ENCODE measurements around the gene FAM167B. TPM values are rescaled to one million over a fixed set of nuclear protein-coding genes. Genes with fewer than 3 reads are reported as not detected.
"Not testable (repeated sequence)": the region's sequence is repeated elsewhere in the genome, so short reads cannot be mapped to it uniquely, and the experiment has no call there.

The FAM167B gene
- total RNA-seq, 4 donors from 2014 or later: 0.83 to 6.7 (median 4.7) TPM

DNA sequence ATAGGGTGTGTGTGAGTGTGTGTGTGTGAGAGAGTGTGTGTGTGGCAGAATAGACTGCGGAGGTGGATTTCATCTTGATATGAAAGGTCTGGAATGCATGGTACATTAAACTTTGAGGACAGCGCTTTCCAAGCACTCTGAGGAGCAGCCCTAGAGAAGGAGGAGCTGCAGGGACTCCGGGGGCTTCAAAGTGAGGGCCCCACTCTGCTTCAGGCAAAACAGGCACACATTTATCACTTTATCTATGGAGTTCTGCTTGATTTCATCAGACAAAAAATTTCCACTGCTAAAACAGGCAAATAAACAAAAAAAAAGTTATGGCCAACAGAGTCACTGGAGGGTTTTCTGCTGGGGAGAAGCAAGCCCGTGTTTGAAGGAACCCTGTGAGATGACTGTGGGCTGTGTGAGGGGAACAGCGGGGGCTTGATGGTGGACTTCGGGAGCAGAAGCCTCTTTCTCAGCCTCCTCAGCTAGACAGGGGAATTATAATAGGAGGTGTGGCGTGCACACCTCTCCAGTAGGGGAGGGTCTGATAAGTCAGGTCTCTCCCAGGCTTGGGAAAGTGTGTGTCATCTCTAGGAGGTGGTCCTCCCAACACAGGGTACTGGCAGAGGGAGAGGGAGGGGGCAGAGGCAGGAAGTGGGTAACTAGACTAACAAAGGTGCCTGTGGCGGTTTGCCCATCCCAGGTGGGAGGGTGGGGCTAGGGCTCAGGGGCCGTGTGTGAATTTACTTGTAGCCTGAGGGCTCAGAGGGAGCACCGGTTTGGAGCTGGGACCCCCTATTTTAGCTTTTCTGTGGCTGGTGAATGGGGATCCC, 26.6 kb downstream of the FAM167B start:
- Histone ChIP-seq H3K27me3 (peaks cover 0 to 53% (median 12%) of the 10 kb centered on the region in 4 donors), H3K4me3 (no peak overlapping the region), H3K36me3 (no peaks in the 10 kb centered on the region), H3K4me1 (peaks cover 0 to 6% (median 3%) of the 10 kb centered on the region in 4 donors), H3K27ac (replicated peaks in 1 of 4) (no peak overlapping the region), H3K9me3 (no peaks in the 10 kb centered on the region)
- intact Hi-C loops (cut with DNase I): no loop called here
- WGBS: 41% methylated on average over 10 of the region's 10 CpGs
- no peak for DNase-seq (ENCODE audit: extremely low spot score)
- TF ChIP-seq POLR2AphosphoS5 (IDR thresholded peaks at IDR 0.05) (no peak), POLR2A (IDR thresholded peaks at IDR 0.05; ENCODE audit: low read depth) (no peak), EP300 (IDR thresholded peaks at IDR 0.05) (no peak)
- TF ChIP-seq, protein P1, sequence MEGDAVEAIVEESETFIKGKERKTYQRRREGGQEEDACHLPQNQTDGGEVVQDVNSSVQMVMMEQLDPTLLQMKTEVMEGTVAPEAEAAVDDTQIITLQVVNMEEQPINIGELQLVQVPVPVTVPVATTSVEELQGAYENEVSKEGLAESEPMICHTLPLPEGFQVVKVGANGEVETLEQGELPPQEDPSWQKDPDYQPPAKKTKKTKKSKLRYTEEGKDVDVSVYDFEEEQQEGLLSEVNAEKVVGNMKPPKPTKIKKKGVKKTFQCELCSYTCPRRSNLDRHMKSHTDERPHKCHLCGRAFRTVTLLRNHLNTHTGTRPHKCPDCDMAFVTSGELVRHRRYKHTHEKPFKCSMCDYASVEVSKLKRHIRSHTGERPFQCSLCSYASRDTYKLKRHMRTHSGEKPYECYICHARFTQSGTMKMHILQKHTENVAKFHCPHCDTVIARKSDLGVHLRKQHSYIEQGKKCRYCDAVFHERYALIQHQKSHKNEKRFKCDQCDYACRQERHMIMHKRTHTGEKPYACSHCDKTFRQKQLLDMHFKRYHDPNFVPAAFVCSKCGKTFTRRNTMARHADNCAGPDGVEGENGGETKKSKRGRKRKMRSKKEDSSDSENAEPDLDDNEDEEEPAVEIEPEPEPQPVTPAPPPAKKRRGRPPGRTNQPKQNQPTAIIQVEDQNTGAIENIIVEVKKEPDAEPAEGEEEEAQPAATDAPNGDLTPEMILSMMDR (IDR thresholded peaks at IDR 0.05): no peak

DNA sequence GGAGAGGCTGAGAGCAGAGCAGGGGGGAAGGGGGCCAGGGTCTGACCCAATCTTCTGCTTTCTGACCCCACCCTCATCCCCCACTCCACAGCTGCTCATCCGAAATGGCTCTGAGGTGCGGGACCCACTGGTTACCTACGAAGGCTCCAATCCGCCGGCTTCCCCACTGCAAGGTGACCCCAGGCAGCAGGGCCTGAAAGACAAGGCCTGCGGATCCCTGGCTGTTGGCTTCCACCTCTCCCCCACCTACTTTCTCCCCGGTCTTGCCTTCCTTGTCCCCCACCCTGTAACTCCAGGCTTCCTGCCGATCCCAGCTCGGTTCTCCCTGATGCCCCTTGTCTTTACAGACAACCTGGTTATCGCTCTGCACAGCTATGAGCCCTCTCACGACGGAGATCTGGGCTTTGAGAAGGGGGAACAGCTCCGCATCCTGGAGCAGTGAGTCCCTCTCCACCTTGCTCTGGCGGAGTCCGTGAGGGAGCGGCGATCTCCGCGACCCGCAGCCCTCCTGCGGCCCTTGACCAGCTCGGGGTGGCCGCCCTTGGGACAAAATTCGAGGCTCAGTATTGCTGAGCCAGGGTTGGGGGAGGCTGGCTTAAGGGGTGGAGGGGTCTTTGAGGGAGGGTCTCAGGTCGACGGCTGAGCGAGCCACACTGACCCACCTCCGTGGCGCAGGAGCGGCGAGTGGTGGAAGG, 27.8 kb downstream of the FAM167B start:
- H3K4me3 ChIP-seq: no peak overlapping the region
- no peak for DNase-seq (ENCODE audit: extremely low spot score)
- H3K9me3 ChIP-seq: no peaks in the 10 kb centered on the region
- H3K4me1 ChIP-seq: peaks cover 0 to 6% (median 3%) of the 10 kb centered on the region in 4 donors
- 87% methylated on average over 21 of the region's 31 CpGs for WGBS
- intact Hi-C loops (cut with DNase I): no loop called here
- H3K36me3 ChIP-seq: no peaks in the 10 kb centered on the region
- H3K27me3 ChIP-seq: peaks cover 0 to 53% (median 12%) of the 10 kb centered on the region in 4 donors
- H3K27ac ChIP-seq (replicated peaks in 1 of 4): no peak overlapping the region
- no peak for TF ChIP-seq EP300 (IDR thresholded peaks at IDR 0.05)
- no peak for TF ChIP-seq POLR2AphosphoS5 (IDR thresholded peaks at IDR 0.05)
- no peak for TF ChIP-seq POLR2A (IDR thresholded peaks at IDR 0.05; ENCODE audit: low read depth)
- TF ChIP-seq, protein P1 (IDR thresholded peaks at IDR 0.05): no peak

DNA sequence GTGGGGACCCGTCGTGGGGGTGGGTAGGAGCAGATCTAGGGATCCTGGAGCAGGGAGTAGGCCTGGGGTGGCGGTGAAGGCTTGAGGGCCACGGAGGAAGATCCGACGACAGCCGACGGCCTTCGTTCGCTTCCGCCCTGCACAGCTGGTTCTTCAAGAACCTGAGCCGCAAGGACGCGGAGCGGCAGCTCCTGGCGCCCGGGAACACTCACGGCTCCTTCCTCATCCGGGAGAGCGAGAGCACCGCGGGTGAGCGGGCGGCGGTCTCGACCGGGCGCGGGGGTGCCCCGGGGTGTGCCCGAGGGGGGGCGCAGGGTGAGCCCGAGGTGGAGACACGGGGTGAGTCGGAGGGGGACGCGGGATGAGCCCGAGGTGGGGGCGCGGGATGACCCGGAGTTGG, 28.4 kb downstream of the FAM167B start:
- Histone ChIP-seq H3K4me1 (peaks cover 0 to 6% (median 3%) of the 10 kb centered on the region in 4 donors), H3K36me3 (no peaks in the 10 kb centered on the region), H3K27ac (replicated peaks in 1 of 4) (no peak overlapping the region), H3K27me3 (peaks cover 0 to 53% (median 12%) of the 10 kb centered on the region in 4 donors), H3K4me3 (peak overlapping the region in 3 of 4 donors; percentile 4 to 16 (median 7)), H3K9me3 (no peaks in the 10 kb centered on the region)
- 8% methylated on average over 2 of the region's 41 CpGs for WGBS
- TF ChIP-seq EP300 (IDR thresholded peaks at IDR 0.05) (no peak), POLR2AphosphoS5 (IDR thresholded peaks at IDR 0.05) (no peak), POLR2A (IDR thresholded peaks at IDR 0.05; ENCODE audit: low read depth) (no peak)
- TF ChIP-seq, protein P1 (IDR thresholded peaks at IDR 0.05): no peak
- no peak for DNase-seq (ENCODE audit: extremely low spot score)
- intact Hi-C loops (cut with DNase I): no loop called here

DNA sequence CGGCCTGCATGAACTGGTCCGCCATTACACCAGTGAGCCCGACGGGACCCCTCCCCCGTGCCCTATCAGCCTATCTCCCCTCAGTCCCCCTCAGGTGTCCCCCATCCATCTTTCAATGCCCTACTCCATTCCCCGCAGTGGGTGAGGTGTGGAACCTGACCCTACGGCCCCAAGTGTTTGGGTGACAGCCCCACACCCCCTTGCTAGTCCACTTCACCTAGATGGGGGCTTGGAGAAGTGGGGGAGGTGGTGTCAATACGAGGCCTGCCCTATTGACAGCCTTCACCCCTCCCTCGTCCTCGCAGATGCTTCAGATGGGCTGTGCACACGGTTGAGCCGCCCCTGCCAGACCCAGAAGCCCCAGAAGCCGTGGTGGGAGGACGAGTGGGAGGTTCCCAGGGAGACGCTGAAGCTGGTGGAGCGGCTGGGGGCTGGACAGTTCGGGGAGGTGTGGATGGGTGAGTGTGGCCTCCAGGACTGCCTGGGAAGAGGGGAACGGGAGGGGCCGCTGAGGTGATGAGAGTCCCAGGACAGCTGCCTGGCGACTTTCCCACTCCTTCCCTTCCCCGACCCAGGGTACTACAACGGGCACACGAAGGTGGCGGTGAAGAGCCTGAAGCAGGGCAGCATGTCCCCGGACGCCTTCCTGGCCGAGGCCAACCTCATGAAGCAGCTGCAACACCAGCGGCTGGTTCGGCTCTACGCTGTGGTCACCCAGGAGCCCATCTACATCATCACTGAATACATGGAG, 29.2 kb downstream of the FAM167B start:
- WGBS: 81% methylated on average over 25 of the region's 30 CpGs
- Histone ChIP-seq H3K4me3 (no peak overlapping the region), H3K9me3 (no peaks in the 10 kb centered on the region), H3K27ac (replicated peaks in 1 of 4) (no peak overlapping the region), H3K4me1 (peaks cover 0 to 6% (median 3%) of the 10 kb centered on the region in 4 donors), H3K27me3 (peaks cover 0 to 53% (median 12%) of the 10 kb centered on the region in 4 donors), H3K36me3 (no peaks in the 10 kb centered on the region)
- no peak for DNase-seq (ENCODE audit: extremely low spot score)
- intact Hi-C loops (cut with DNase I): no loop called here
- TF ChIP-seq, protein P1 (IDR thresholded peaks at IDR 0.05): no peak
- no peak for TF ChIP-seq EP300 (IDR thresholded peaks at IDR 0.05)
- TF ChIP-seq POLR2AphosphoS5 (IDR thresholded peaks at IDR 0.05): no peak
- no peak for TF ChIP-seq POLR2A (IDR thresholded peaks at IDR 0.05; ENCODE audit: low read depth)

DNA sequence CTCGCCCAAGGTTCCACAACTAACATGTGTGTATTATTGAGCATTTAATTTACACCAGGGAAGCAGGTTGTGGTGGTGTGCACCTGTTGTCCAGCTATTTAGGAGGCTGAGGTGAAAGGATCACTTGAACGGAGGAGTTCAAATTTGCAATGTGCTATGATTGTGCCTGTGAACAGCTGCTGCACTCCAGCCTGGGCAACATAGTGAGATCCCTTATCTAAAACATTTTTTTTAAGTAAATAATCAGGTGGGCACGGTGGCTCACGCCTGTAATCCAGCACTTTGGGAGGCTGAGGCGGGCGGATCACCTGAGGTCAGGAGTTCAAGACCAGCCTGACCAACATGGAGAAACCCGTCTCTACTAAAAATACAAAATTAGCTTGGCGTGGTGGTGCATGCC, 37.8 kb downstream of the FAM167B start:
- DNase-seq (ENCODE audit: extremely low spot score); H3K27ac ChIP-seq (replicated peaks in 1 of 4); intact Hi-C loops (cut with DNase I): not testable (repeated sequence)

More for the DNA sequence above, 37.8 kb downstream of the FAM167B start:
- H3K9me3 ChIP-seq, H3K36me3 ChIP-seq, H3K4me1 ChIP-seq, H3K4me3 ChIP-seq, H3K27me3 ChIP-seq: not testable (repeated sequence)
- WGBS: 93% methylated on average over 6 of the region's 8 CpGs
